KOPT-K1 (cell line): ENCODE measurements around the gene GYPC.
"Not testable (repeated sequence)": the region's sequence is repeated elsewhere in the genome, so short reads cannot be mapped to it uniquely, and the experiment has no call there.

Source experiments
- H3K27ac ChIP-seq: fragments of 200-600 bp; sonication (generic); 2 replicates; pipeline ENCODE4 v1.5.1; 2016; ENCODE audit warnings: antibody characterized with exemption, mild to moderate bottlenecking, low read depth, low read length; ENCODE audit not compliant: poor library complexity, severe bottlenecking
- H3K36me3 ChIP-seq: fragments of 200-600 bp; sonication (generic); 2 replicates; pipeline ENCODE4 v1.5.1; 2017; ENCODE audit warnings: antibody characterized with exemption, mild to moderate bottlenecking, low read length, moderate library complexity; ENCODE audit not compliant: insufficient read depth
- H3K9me3 ChIP-seq: fragments of 200-600 bp; sonication (generic); 2 replicates; pipeline ENCODE4 v1.5.1; 2017; ENCODE audit warnings: antibody characterized with exemption, low read length, mild to moderate bottlenecking; ENCODE audit not compliant: insufficient read depth, poor library complexity, severe bottlenecking

Gene GYPC

GRCh38 chr2:126655500-126656430 is at the start of gene GYPC:
TSS of gene GYPC (plus strand) at chr2:126656158. CDS start at chr2:126656264, 106 bp downstream.
- Histone ChIP-seq H3K9me3 (no peaks in the 10 kb centered on the region), H3K27ac (peak within 1 kb of the TSS; percentile 75), H3K36me3 (no peaks in the 10 kb centered on the region)

GRCh38 chr2:126614524-126615227 is 41.3 kb upstream of the GYPC start:
- Histone ChIP-seq H3K36me3 (no peaks in the 10 kb centered on the region), H3K27ac (no peak overlapping the region), H3K9me3 (no peaks in the 10 kb centered on the region)

GRCh38 chr2:126616606-126617069 is 39.3 kb upstream of the GYPC start:
- H3K9me3 ChIP-seq, result peaks cover 9% of the 10 kb centered on the region
- no peaks in the 10 kb centered on the region for H3K36me3 ChIP-seq
- no peak overlapping the region for H3K27ac ChIP-seq

- Histone ChIP-seq H3K9me3 (peaks cover 14% of the 10 kb centered on the region), H3K36me3 (no peaks in the 10 kb centered on the region), H3K27ac (no peak overlapping the region)
Measured at GRCh38 chr2:126620302-126620701, 35.7 kb upstream of the GYPC start.

- Histone ChIP-seq H3K27ac (no peak overlapping the region), H3K9me3 (peaks cover 14% of the 10 kb centered on the region), H3K36me3 (no peaks in the 10 kb centered on the region)
Measured at GRCh38 chr2:126623000-126623399, 33.0 kb upstream of the GYPC start.

- Histone ChIP-seq H3K36me3 (no peaks in the 10 kb centered on the region), H3K9me3 (no peaks in the 10 kb centered on the region), H3K27ac (no peak overlapping the region)
Measured at GRCh38 chr2:126627643-126628042, 28.3 kb upstream of the GYPC start.

GRCh38 chr2:126634273-126634861 is 21.6 kb upstream of the GYPC start:
- no peaks in the 10 kb centered on the region for H3K36me3 ChIP-seq
- H3K27ac ChIP-seq, result no peak overlapping the region
- H3K9me3 ChIP-seq, result no peaks in the 10 kb centered on the region

- Histone ChIP-seq H3K27ac (no peak overlapping the region), H3K9me3 (no peaks in the 10 kb centered on the region), H3K36me3 (no peaks in the 10 kb centered on the region)
Measured at GRCh38 chr2:126635281-126635680, 20.7 kb upstream of the GYPC start.

- no peak overlapping the region for H3K27ac ChIP-seq
- no peaks in the 10 kb centered on the region for H3K36me3 ChIP-seq
- H3K9me3 ChIP-seq, result no peaks in the 10 kb centered on the region
Measured at GRCh38 chr2:126635736-126636135, 20.2 kb upstream of the GYPC start.

GRCh38 chr2:126637386-126637785 is 18.6 kb upstream of the GYPC start:
- Histone ChIP-seq H3K36me3 (no peaks in the 10 kb centered on the region), H3K9me3 (no peaks in the 10 kb centered on the region), H3K27ac (no peak overlapping the region)

GRCh38 chr2:126638746-126639145 is 17.2 kb upstream of the GYPC start:
- no peaks in the 10 kb centered on the region for H3K36me3 ChIP-seq
- H3K9me3 ChIP-seq, result no peaks in the 10 kb centered on the region
- H3K27ac ChIP-seq, result no peak overlapping the region

- Histone ChIP-seq H3K27ac (no peak overlapping the region), H3K9me3 (no peaks in the 10 kb centered on the region), H3K36me3 (no peaks in the 10 kb centered on the region)
Measured at GRCh38 chr2:126639276-126639675, 16.7 kb upstream of the GYPC start.

GRCh38 chr2:126641294-126641693 is 14.7 kb upstream of the GYPC start:
- not testable (repeated sequence) for H3K27ac ChIP-seq, H3K36me3 ChIP-seq, H3K9me3 ChIP-seq

GRCh38 chr2:126642031-126642430 is 13.9 kb upstream of the GYPC start:
- Histone ChIP-seq H3K36me3 (no peaks in the 10 kb centered on the region), H3K9me3 (no peaks in the 10 kb centered on the region), H3K27ac (no peak overlapping the region)

- Histone ChIP-seq H3K36me3 (no peaks in the 10 kb centered on the region), H3K27ac (no peak overlapping the region), H3K9me3 (no peaks in the 10 kb centered on the region)
Measured at GRCh38 chr2:126643431-126643830, 12.5 kb upstream of the GYPC start.
